Measurements from ENCODE around the gene GAST. TPM values are rescaled to one million over a fixed set of nuclear protein-coding genes. Genes with fewer than 3 reads are reported as not detected.

The GAST gene
- total RNA-seq, 2 donors from 2014 or later = not detected

DNA sequence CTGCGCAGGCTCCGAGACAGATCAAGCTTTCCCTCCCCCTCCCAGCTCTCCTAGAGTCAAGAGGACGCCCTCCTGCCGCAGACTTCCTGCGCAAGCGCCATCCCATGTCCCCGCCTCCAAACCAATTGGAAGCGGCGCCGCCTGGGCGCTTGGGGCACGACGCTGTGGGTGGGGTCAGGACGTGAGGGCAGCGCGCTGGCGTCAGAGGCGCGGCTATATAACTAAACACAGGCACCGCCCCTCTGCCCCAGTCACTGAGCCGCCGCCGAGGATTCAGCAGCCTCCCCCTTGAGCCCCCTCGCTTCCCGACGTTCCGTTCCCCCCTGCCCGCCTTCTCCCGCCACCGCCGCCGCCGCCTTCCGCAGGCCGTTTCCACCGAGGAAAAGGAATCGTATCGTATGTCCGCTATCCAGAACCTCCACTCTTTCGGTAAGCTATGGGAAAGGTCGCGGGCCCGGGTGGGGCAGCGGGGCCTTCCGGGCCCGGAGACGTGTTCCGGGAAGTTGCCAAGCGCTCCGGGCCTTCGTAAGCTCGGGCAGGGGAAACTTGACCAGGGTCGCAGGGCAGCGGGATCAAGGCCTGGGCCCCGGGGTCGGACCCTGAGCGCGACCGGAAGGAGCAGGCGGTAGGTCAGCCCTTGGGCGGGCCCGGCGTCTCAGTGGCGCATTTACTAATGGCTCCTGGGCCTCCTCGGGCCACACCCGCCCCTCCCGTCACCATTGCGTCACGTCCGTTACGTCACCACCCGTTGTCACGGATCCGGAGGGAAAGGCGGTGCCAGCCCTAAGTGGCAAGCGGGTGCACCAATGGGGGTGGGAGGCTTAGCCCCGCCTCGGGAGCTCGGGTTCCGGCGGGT lies 23.3 kb upstream of the GAST start, which contains the start of gene EIF1:
EIF1 (plus strand) TSS at position 245 of the 856 bp plus-strand sequence; CDS start at position 399, 154 bp downstream.
- TF ChIP-seq POLR2A (IDR thresholded peaks at IDR 0.05) (peak; percentile 91), POLR2AphosphoS5 (IDR thresholded peaks at IDR 0.05) (peak; percentile 100)
- TF ChIP-seq, protein P1, sequence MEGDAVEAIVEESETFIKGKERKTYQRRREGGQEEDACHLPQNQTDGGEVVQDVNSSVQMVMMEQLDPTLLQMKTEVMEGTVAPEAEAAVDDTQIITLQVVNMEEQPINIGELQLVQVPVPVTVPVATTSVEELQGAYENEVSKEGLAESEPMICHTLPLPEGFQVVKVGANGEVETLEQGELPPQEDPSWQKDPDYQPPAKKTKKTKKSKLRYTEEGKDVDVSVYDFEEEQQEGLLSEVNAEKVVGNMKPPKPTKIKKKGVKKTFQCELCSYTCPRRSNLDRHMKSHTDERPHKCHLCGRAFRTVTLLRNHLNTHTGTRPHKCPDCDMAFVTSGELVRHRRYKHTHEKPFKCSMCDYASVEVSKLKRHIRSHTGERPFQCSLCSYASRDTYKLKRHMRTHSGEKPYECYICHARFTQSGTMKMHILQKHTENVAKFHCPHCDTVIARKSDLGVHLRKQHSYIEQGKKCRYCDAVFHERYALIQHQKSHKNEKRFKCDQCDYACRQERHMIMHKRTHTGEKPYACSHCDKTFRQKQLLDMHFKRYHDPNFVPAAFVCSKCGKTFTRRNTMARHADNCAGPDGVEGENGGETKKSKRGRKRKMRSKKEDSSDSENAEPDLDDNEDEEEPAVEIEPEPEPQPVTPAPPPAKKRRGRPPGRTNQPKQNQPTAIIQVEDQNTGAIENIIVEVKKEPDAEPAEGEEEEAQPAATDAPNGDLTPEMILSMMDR (IDR thresholded peaks at IDR 0.05) = peak in 2 of 4 experiments; percentile 5 to 26
- intact Hi-C loops (cut with DNase I) = no loop called here

DNA sequence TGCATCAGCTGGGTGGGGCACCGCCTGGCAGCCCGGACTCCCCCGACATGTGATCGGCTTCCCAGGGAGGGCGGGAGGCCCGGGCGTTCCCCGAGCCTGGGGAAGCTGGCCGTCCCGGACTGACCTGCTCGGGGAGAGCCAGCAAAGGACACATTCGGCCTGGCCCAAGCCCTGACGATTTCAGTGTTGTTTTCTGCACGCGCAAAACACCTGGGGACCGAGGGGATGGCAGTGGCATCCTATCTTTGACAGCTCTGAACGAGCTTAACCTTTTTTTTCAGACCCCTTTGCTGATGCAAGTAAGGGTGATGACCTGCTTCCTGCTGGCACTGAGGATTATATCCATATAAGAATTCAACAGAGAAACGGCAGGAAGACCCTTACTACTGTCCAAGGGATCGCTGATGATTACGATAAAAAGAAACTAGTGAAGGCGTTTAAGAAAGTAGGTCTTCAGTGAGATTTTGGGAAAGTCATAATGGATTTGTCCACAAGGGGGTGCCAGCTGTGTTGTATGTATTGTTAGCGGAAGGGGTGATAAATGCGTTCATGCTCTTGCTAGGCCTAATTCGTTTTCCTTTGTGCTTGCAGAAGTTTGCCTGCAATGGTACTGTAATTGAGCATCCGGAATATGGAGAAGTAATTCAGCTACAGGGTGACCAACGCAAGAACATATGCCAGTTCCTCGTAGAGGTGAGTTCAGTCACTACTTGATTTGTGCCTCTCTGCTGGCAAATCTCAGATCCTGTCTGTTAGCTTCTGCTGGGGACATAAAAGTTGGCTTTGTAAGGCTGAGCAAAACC lies 22.4 kb upstream of the GAST start:
- Histone ChIP-seq H3K4me3 (peak overlapping the region; percentile 89 to 91), H3K36me3 (peaks cover 20 to 33% of the 10 kb centered on the region in 2 donors), H3K27me3 (replicated peaks; ENCODE audit: insufficient read depth) (no peaks in the 10 kb centered on the region), H3K4me1 (replicated peaks) (no peaks in the 10 kb centered on the region), H3K9me3 (no peaks in the 10 kb centered on the region), H3K27ac (peak overlapping the region; percentile 100)
- intact Hi-C loops (cut with DNase I) = no loop called here
- peak; percentile 33 for DNase-seq (ENCODE audit: low spot score)
- WGBS = 4% methylated on average over 16 of the region's 27 CpGs
- no peak for TF ChIP-seq POLR2AphosphoS5 (IDR thresholded peaks at IDR 0.05)
- TF ChIP-seq, protein P1 (IDR thresholded peaks at IDR 0.05) = peak in 3 of 4 experiments; percentile 52 to 62 (median 55)

More for the DNA sequence above, 23.3 kb upstream of the GAST start, which contains the start of gene EIF1:
- Histone ChIP-seq H3K36me3 (peaks cover 20 to 33% of the 10 kb centered on the region in 2 donors), H3K4me3 (peak within 1 kb of the TSS; percentile 89 to 91), H3K27me3 (replicated peaks; ENCODE audit: insufficient read depth) (no peaks in the 10 kb centered on the region), H3K9me3 (no peaks in the 10 kb centered on the region), H3K27ac (peak within 1 kb of the TSS; percentile 100), H3K4me1 (replicated peaks) (no peaks in the 10 kb centered on the region)
- DNase-seq (ENCODE audit: low spot score) = peak; percentile 100
- WGBS = 0% methylated on average over 67 of the region's 81 CpGs

DNA sequence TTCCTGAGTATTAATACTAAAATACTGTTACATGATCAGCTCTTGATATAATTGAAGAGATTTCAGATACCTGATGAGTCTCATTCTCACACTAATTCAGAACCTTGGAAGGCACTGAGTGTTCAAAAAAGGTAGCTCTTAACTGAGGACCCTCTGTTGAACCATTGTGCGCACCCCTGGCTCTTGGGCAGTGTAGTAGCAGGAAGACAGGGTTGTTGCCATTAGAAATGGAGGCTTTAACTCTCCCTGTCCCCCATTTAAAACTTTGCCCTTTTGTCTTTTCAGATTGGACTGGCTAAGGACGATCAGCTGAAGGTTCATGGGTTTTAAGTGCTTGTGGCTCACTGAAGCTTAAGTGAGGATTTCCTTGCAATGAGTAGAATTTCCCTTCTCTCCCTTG lies 21.6 kb upstream of the GAST start:
- peak overlapping the region in 1 of 2 donors; percentile 100 for H3K27ac ChIP-seq
- H3K9me3 ChIP-seq = no peaks in the 10 kb centered on the region
- H3K27me3 ChIP-seq (replicated peaks; ENCODE audit: insufficient read depth) = no peaks in the 10 kb centered on the region
- no peaks in the 10 kb centered on the region for H3K4me1 ChIP-seq (replicated peaks)
- no peak for TF ChIP-seq POLR2AphosphoS5 (IDR thresholded peaks at IDR 0.05)
- TF ChIP-seq, protein P1 (IDR thresholded peaks at IDR 0.05) = no peak
- no peak for TF ChIP-seq POLR2A (IDR thresholded peaks at IDR 0.05)
- peak overlapping the region in 1 of 2 donors; percentile 91 for H3K4me3 ChIP-seq
- peaks cover 20 to 33% of the 10 kb centered on the region in 2 donors for H3K36me3 ChIP-seq
- intact Hi-C loops (cut with DNase I) = no loop called here
- DNase-seq (ENCODE audit: low spot score) = no peak
- WGBS = 68% methylated on average over 2 of the region's 2 CpGs

DNA sequence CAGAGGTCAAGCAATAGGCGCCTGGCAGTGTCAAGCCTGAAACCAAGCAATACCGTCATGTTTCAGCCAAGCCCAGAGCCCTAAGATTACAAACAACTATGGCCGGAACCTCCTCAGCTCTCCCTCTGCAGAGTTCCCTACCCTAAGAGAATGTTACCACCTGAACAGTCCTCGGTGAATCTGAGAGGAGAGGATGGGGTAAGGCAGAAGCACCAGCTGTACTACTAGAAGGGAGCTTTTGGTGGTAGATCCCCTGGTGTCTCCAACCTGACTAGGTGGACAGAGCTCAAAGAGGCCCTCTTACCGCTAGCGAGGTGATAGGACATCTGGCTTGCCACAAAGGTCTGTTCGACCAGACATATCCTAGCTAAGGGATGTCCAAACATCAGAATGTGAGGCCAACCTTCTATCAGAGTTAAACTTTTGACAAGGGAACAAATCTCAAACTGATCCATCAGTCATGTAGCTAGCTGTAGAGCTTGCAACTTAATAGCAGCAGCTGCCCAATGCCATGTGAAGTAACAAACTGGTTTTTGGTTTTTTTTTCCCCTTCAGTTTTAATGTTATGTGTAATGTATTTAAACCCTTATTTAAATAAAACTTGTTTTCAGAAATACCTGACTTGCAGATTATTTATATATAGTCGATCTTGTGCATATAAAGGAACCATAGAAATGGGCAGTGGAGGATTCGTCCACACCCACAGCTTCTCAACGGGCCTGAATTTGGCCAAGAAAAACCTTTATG lies 20.9 kb upstream of the GAST start:
- intact Hi-C loops (cut with DNase I) = no loop called here
- H3K4me3 ChIP-seq = no peak overlapping the region

More for the DNA sequence above, 20.9 kb upstream of the GAST start:
- 71% methylated on average over 10 of the region's 10 CpGs for WGBS
- no peak for DNase-seq (ENCODE audit: low spot score)
- no peak overlapping the region for H3K27ac ChIP-seq
- no peaks in the 10 kb centered on the region for H3K27me3 ChIP-seq (replicated peaks; ENCODE audit: insufficient read depth)
- H3K4me1 ChIP-seq (replicated peaks) = no peaks in the 10 kb centered on the region
- TF ChIP-seq, protein P1 (IDR thresholded peaks at IDR 0.05) = no peak
- TF ChIP-seq POLR2A (IDR thresholded peaks at IDR 0.05) (no peak), POLR2AphosphoS5 (IDR thresholded peaks at IDR 0.05) (no peak)
- peaks cover 20 to 33% of the 10 kb centered on the region in 2 donors for H3K36me3 ChIP-seq
- no peaks in the 10 kb centered on the region for H3K9me3 ChIP-seq

Data from prostate gland (tissue), 2 donors.